8988T (cell line): ENCODE results near the gene CIPC.

Experiments used
- DNase-seq: peaks from one replicate; pipeline ENCODE4 v3.0.0; 2011

Gene CIPC

GRCh38 chr14:77158175-77158881 lies 60.3 kb downstream of the CIPC start:
- DNase-seq: no peak

- no peak for DNase-seq
These were observed 60.8 kb downstream of the CIPC start for GRCh38 chr14:77158882-77159255.

- DNase-seq: no peak
These were observed 63.0 kb downstream of the CIPC start for GRCh38 chr14:77161011-77161410.
